PC-9 (cell line): Measurements from ENCODE around the gene FFAR3.

Experiments used
- EZH2 ChIP-seq: fragments of 200-600 bp; sonication (generic); IDR thresholded peaks from 2 replicates; pipeline ENCODE4 v1.8.0; 2017; ENCODE audit warnings: antibody characterized with exemption, low read depth
- TF ChIP-seq, protein P1 (sequence below): fragments of 200-600 bp; sonication (generic); conservative IDR thresholded peaks from 2 replicates; pipeline ENCODE4 v1.6.1; 2017; ENCODE audit warnings: mixed run types, antibody characterized with exemption, mild to moderate bottlenecking, moderate library complexity

DNA sequence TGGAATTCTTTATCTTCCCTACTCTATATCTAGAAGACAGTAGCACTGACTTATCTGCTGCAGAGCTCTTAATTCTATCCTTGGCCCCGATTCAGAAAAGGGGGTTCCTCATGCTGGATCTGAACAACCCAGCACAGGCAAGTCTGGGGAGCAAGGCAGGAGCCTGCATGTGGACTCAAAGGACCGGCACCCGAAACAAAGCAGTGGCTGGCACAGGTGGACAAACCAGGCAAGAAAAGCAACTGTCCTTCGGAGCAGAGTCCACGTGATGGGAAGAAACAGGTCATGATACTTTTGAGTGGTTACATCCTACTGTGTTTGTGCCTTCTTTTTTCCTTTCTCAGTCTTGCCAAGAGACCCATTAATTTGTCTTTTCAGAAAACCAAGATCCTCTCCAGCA, 50.9 kb downstream of the FFAR3 start:
- TF ChIP-seq, protein P1, sequence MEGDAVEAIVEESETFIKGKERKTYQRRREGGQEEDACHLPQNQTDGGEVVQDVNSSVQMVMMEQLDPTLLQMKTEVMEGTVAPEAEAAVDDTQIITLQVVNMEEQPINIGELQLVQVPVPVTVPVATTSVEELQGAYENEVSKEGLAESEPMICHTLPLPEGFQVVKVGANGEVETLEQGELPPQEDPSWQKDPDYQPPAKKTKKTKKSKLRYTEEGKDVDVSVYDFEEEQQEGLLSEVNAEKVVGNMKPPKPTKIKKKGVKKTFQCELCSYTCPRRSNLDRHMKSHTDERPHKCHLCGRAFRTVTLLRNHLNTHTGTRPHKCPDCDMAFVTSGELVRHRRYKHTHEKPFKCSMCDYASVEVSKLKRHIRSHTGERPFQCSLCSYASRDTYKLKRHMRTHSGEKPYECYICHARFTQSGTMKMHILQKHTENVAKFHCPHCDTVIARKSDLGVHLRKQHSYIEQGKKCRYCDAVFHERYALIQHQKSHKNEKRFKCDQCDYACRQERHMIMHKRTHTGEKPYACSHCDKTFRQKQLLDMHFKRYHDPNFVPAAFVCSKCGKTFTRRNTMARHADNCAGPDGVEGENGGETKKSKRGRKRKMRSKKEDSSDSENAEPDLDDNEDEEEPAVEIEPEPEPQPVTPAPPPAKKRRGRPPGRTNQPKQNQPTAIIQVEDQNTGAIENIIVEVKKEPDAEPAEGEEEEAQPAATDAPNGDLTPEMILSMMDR = no peak
- TF ChIP-seq EZH2 = no peak
